ENCODE data around the gene PAX7.
"Not testable (repeated sequence)": the region's sequence is repeated elsewhere in the genome, so short reads cannot be mapped to it uniquely, and the experiment has no call there.

PAX7 gene

GRCh38 chr1:18658831-18659230 lies 28.2 kb downstream of the PAX7 start:
- DNase-seq (ENCODE audit: low read depth): no peak

GRCh38 chr1:18661404-18662285 lies 31.0 kb downstream of the PAX7 start:
- no peak for DNase-seq (ENCODE audit: low read depth)

GRCh38 chr1:18662286-18662639 lies 31.6 kb downstream of the PAX7 start:
- DNase-seq (ENCODE audit: low read depth): no peak

GRCh38 chr1:18666317-18666920 lies 35.8 kb downstream of the PAX7 start:
- no peak for DNase-seq (ENCODE audit: low read depth)

- no peak for DNase-seq (ENCODE audit: low read depth)
These were observed 36.7 kb downstream of the PAX7 start for GRCh38 chr1:18667333-18667732.

- DNase-seq (ENCODE audit: low read depth): no peak
These were observed 37.4 kb downstream of the PAX7 start for GRCh38 chr1:18668046-18668445.

GRCh38 chr1:18668750-18669404 lies 38.2 kb downstream of the PAX7 start:
- no peak for DNase-seq (ENCODE audit: low read depth)

- no peak for DNase-seq (ENCODE audit: low read depth)
These were observed 39.6 kb downstream of the PAX7 start for GRCh38 chr1:18670121-18670867.

- DNase-seq (ENCODE audit: low read depth): no peak
These were observed 40.2 kb downstream of the PAX7 start for GRCh38 chr1:18670868-18671225.

- DNase-seq (ENCODE audit: low read depth): no peak
These were observed 43.3 kb downstream of the PAX7 start for GRCh38 chr1:18673976-18674375.

- DNase-seq (ENCODE audit: low read depth): no peak
These were observed 45.7 kb downstream of the PAX7 start for GRCh38 chr1:18676332-18676781.

GRCh38 chr1:18681423-18681835 lies 50.8 kb downstream of the PAX7 start:
- DNase-seq (ENCODE audit: low read depth): no peak

- DNase-seq (ENCODE audit: low read depth): no peak
These were observed 51.7 kb downstream of the PAX7 start for GRCh38 chr1:18682375-18682774.

GRCh38 chr1:18684303-18684702 lies 53.7 kb downstream of the PAX7 start:
- no peak for DNase-seq (ENCODE audit: low read depth)

- no peak for DNase-seq (ENCODE audit: low read depth)
These were observed 55.9 kb downstream of the PAX7 start for GRCh38 chr1:18686540-18686939.

GRCh38 chr1:18687273-18687672 lies 56.6 kb downstream of the PAX7 start:
- DNase-seq (ENCODE audit: low read depth): no peak

GRCh38 chr1:18691648-18692047 lies 61.0 kb downstream of the PAX7 start:
- no peak for DNase-seq (ENCODE audit: low read depth)

- no peak for DNase-seq (ENCODE audit: low read depth)
These were observed 62.8 kb downstream of the PAX7 start for GRCh38 chr1:18693256-18694098.

- not testable (repeated sequence) for DNase-seq (ENCODE audit: low read depth)
These were observed 63.6 kb downstream of the PAX7 start for GRCh38 chr1:18694289-18694688.

- DNase-seq (ENCODE audit: low read depth): no peak
These were observed 66.9 kb downstream of the PAX7 start for GRCh38 chr1:18697541-18697940.

- DNase-seq (ENCODE audit: low read depth): no peak
These were observed 69.9 kb downstream of the PAX7 start for GRCh38 chr1:18700530-18700929.
